Gastrocnemius medialis (tissue), 4 donors: ENCODE results near the gene ATP6V0D1.

ENCODE experiments used
- POLR2A ChIP-seq, 2 donors: fragments of 450-650 bp; IDR thresholded peaks; one replicate each; pipeline ENCODE4 v1.6.1; 2017; ENCODE audit warnings: antibody characterized with exemption in 2 of 2, mild to moderate bottlenecking in 2 of 2, moderate library complexity in 2 of 2
- TF ChIP-seq, protein P1 (sequence below), 5 experiments: fragments of 450-650 bp in 3 of 5; fragments of 200-600 bp in 2 of 5; sonication (generic) in 2 of 5; IDR thresholded peaks in 4 of 5; conservative IDR thresholded peaks in 1 of 5; 1 replicate in 4 of 5; 2 replicates in 1 of 5; pipeline ENCODE4 v1.5.1; 2016 to 2019; ENCODE audit warnings: antibody characterized with exemption in 5 of 5, mild to moderate bottlenecking in 3 of 5, moderate library complexity in 3 of 5

DNA sequence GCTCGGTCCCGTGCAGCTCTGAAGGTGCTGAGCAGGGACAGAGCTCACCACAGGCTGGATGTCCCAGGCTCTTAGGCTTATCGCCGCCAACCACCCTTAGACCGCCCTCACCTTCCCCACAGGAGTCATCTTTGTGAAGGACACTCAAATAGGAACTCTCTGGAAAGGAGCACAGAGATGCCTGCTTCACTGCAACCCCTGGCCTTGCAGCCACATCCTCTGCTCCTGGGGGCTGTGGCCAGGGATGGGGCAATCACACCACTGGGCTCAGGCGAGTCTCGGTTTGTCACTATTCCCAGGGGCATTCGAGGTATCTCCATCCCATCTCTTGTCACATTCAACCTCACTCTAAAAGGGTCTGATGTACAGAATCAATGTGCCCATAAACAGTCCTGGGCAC, 75.6 kb downstream of the ATP6V0D1 start:
- TF ChIP-seq, protein P1, sequence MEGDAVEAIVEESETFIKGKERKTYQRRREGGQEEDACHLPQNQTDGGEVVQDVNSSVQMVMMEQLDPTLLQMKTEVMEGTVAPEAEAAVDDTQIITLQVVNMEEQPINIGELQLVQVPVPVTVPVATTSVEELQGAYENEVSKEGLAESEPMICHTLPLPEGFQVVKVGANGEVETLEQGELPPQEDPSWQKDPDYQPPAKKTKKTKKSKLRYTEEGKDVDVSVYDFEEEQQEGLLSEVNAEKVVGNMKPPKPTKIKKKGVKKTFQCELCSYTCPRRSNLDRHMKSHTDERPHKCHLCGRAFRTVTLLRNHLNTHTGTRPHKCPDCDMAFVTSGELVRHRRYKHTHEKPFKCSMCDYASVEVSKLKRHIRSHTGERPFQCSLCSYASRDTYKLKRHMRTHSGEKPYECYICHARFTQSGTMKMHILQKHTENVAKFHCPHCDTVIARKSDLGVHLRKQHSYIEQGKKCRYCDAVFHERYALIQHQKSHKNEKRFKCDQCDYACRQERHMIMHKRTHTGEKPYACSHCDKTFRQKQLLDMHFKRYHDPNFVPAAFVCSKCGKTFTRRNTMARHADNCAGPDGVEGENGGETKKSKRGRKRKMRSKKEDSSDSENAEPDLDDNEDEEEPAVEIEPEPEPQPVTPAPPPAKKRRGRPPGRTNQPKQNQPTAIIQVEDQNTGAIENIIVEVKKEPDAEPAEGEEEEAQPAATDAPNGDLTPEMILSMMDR (IDR thresholded peaks at IDR 0.05 in 4 of 5, conservative IDR thresholded peaks at IDR 0.05 in 1 of 5) = no peak
- TF ChIP-seq POLR2A (IDR thresholded peaks at IDR 0.05) = no peak
